KMS-11 (cell line): ENCODE results near the gene CSNK1D.

Source experiments
- H2AFZ ChIP-seq: fragments of 200-600 bp; sonication (generic); 2 replicates; pipeline ENCODE4 v1.6.1; 2016; ENCODE audit warnings: antibody characterized with exemption, mixed run types, low read depth
- H3K27ac ChIP-seq: fragments of 200-600 bp; sonication (generic); 2 replicates; pipeline ENCODE4 v1.6.1; 2016; ENCODE audit warnings: mild to moderate bottlenecking, mixed run types
- H3K27me3 ChIP-seq: fragments of 200-600 bp; sonication (generic); 2 replicates; pipeline ENCODE4 v1.6.1; 2017; ENCODE audit warnings: mild to moderate bottlenecking, low read depth, mixed run types, moderate library complexity; ENCODE audit not compliant: insufficient read depth
- H3K36me3 ChIP-seq: fragments of 200-600 bp; sonication (generic); 2 replicates; pipeline ENCODE4 v1.6.1; 2017; ENCODE audit warnings: mild to moderate bottlenecking, mixed run types; ENCODE audit not compliant: insufficient read depth
- H3K4me1 ChIP-seq: fragments of 200-600 bp; sonication (generic); 2 replicates; pipeline ENCODE4 v1.6.1; 2016; ENCODE audit warnings: mild to moderate bottlenecking, low read depth, mixed run types; ENCODE audit not compliant: poor library complexity, severe bottlenecking
- H3K4me2 ChIP-seq: fragments of 200-600 bp; sonication (generic); 2 replicates; pipeline ENCODE4 v1.7.0; 2016; ENCODE audit warnings: mild to moderate bottlenecking, mixed run types
- H3K4me3 ChIP-seq: fragments of 200-600 bp; sonication (generic); IDR thresholded peaks from 2 replicates; pipeline ENCODE4 v1.6.1; 2017; ENCODE audit warnings: low read depth, low read length, mixed read lengths; ENCODE audit not compliant: insufficient read depth
- H3K79me2 ChIP-seq: fragments of 200-600 bp; sonication (generic); 2 replicates; pipeline ENCODE4 v1.6.1; 2016; ENCODE audit warnings: low read depth, mixed run types; ENCODE audit not compliant: insufficient read depth
- H3K9ac ChIP-seq: fragments of 200-600 bp; sonication (generic); 2 replicates; pipeline ENCODE4 v1.6.1; 2016; ENCODE audit warnings: mild to moderate bottlenecking, mixed run types
- H4K20me1 ChIP-seq: fragments of 200-600 bp; sonication (generic); 2 replicates; pipeline ENCODE4 v1.6.1; 2016; ENCODE audit warnings: mild to moderate bottlenecking, mixed run types; ENCODE audit not compliant: insufficient read depth
- TF ChIP-seq, protein P1 (sequence below): fragments of 200-600 bp; sonication (generic); conservative IDR thresholded peaks from 2 replicates; pipeline ENCODE4 v1.6.1; 2017; ENCODE audit warnings: low read depth, mild to moderate bottlenecking, antibody characterized with exemption, low read length, moderate library complexity, mixed read lengths

CSNK1D gene

GRCh38 chr17:82248815-82249674, 24.5 kb downstream of the CSNK1D start:
- Histone ChIP-seq H3K27ac (no peak overlapping the region), H3K79me2 (no peaks in the 10 kb centered on the region; the same call in 1 of the 2 replicates)

GRCh38 chr17:82247856-82248671, 25.4 kb downstream of the CSNK1D start:
- TF ChIP-seq, protein P1, sequence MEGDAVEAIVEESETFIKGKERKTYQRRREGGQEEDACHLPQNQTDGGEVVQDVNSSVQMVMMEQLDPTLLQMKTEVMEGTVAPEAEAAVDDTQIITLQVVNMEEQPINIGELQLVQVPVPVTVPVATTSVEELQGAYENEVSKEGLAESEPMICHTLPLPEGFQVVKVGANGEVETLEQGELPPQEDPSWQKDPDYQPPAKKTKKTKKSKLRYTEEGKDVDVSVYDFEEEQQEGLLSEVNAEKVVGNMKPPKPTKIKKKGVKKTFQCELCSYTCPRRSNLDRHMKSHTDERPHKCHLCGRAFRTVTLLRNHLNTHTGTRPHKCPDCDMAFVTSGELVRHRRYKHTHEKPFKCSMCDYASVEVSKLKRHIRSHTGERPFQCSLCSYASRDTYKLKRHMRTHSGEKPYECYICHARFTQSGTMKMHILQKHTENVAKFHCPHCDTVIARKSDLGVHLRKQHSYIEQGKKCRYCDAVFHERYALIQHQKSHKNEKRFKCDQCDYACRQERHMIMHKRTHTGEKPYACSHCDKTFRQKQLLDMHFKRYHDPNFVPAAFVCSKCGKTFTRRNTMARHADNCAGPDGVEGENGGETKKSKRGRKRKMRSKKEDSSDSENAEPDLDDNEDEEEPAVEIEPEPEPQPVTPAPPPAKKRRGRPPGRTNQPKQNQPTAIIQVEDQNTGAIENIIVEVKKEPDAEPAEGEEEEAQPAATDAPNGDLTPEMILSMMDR: no peak
- H3K27ac ChIP-seq: no peak overlapping the region
- H3K4me3 ChIP-seq: no peak overlapping the region
- peaks cover 13% of the 10 kb centered on the region; the same call in 1 of the 2 replicates for H3K36me3 ChIP-seq
- no peaks in the 10 kb centered on the region; the same call in 1 of the 2 replicates for H3K79me2 ChIP-seq
- no peak overlapping the region for H3K9ac ChIP-seq
- H3K4me2 ChIP-seq: no peak overlapping the region
- no peak overlapping the region for H2AFZ ChIP-seq
- H4K20me1 ChIP-seq: no peaks in the 10 kb centered on the region
- H3K27me3 ChIP-seq: no peaks in the 10 kb centered on the region
- H3K4me1 ChIP-seq: no peaks in the 10 kb centered on the region

More at GRCh38 chr17:82248815-82249674, 24.5 kb downstream of the CSNK1D start:
- no peak overlapping the region for H3K9ac ChIP-seq
- no peak overlapping the region for H3K4me3 ChIP-seq
- no peaks in the 10 kb centered on the region for H4K20me1 ChIP-seq
- TF ChIP-seq, protein P1: no peak
- H2AFZ ChIP-seq: no peak overlapping the region
- H3K36me3 ChIP-seq: peaks cover 13% of the 10 kb centered on the region; the same call in 1 of the 2 replicates
- H3K4me1 ChIP-seq: no peaks in the 10 kb centered on the region
- no peaks in the 10 kb centered on the region for H3K27me3 ChIP-seq
- H3K4me2 ChIP-seq: no peak overlapping the region

- H3K27me3 ChIP-seq: no peaks in the 10 kb centered on the region
- H3K9ac ChIP-seq: no peak overlapping the region
- H3K36me3 ChIP-seq: peaks cover 11% of the 10 kb centered on the region; the same call in 1 of the 2 replicates
- H3K4me1 ChIP-seq: no peaks in the 10 kb centered on the region
- no peak overlapping the region for H3K4me3 ChIP-seq
- H3K27ac ChIP-seq: no peak overlapping the region
- no peak overlapping the region for H3K4me2 ChIP-seq
- TF ChIP-seq, protein P1: no peak
- no peaks in the 10 kb centered on the region for H4K20me1 ChIP-seq
- H3K79me2 ChIP-seq: no peaks in the 10 kb centered on the region; the same call in 1 of the 2 replicates
- H2AFZ ChIP-seq: no peak overlapping the region
Observed at GRCh38 chr17:82247182-82247823, 26.2 kb downstream of the CSNK1D start.
